Keratinocyte (primary cell): ENCODE measurements around the gene UBAC2. TPM values are rescaled to one million over a fixed set of nuclear protein-coding genes. Genes with fewer than 3 reads are reported as not detected.

Source experiments
- DNase-seq: peaks from one replicate; pipeline ENCODE4 v3.0.0-alpha.2; 2011; ENCODE audit warnings: low read depth, missing footprints, low spot score
- FAIRE-seq: peaks from 2 replicates; lab custom pipeline; 2011; peaks lifted over from hg19 to GRCh38; lab: Jason Lieb, UNC
- H2AFZ ChIP-seq: 2 replicates; pipeline ENCODE4 v1.6.0; 2012; ENCODE audit warnings: low read length, control low read depth, inconsistent platforms; ENCODE audit not compliant: control insufficient read depth
- H3K27ac ChIP-seq: 2 replicates; pipeline ENCODE4 v1.5.1; 2011; ENCODE audit warnings: low read length; ENCODE audit not compliant: control insufficient read depth, insufficient read depth
- H3K27me3 ChIP-seq: 3 replicates; pipeline ENCODE4 v1.6.0; 2011; ENCODE audit warnings: low read length; ENCODE audit not compliant: control insufficient read depth, insufficient read depth; ENCODE audit errors: extremely low read depth
- H3K36me3 ChIP-seq, 2 experiments: 2 replicates in 1 of 2; 3 replicates in 1 of 2; pipeline ENCODE4 v1.5.1; 2011; ENCODE audit warnings: low read length in 2 of 2, mild to moderate bottlenecking in 1 of 2; ENCODE audit not compliant: control insufficient read depth in 2 of 2, insufficient read depth in 2 of 2; ENCODE audit errors: extremely low read depth in 1 of 2
- H3K4me1 ChIP-seq: 3 replicates; pipeline ENCODE4 v1.5.1; 2011; ENCODE audit warnings: low read length; ENCODE audit not compliant: control insufficient read depth, insufficient read depth; ENCODE audit errors: extremely low read depth
- H3K4me2 ChIP-seq: 3 replicates; pipeline ENCODE4 v1.6.0; 2011; ENCODE audit warnings: low read depth, low read length; ENCODE audit not compliant: control insufficient read depth, insufficient read depth; ENCODE audit errors: extremely low read depth
- H3K4me3 ChIP-seq, 3 experiments: fragments of 200-600 bp in 1 of 3; sonication (generic) in 1 of 3; 2 replicates in 2 of 3; 3 replicates in 1 of 3; pipeline ENCODE4 v1.5.1; 2011 to 2016; ENCODE audit warnings: low read length in 3 of 3, mild to moderate bottlenecking in 3 of 3, control low read depth in 2 of 3, inconsistent platforms in 1 of 3, low read depth in 1 of 3, mixed read lengths in 1 of 3, mixed run types in 1 of 3, moderate library complexity in 1 of 3; ENCODE audit not compliant: control insufficient read depth in 2 of 3, insufficient read depth in 2 of 3; ENCODE audit errors: extremely low read depth in 1 of 3
- H3K79me2 ChIP-seq: 2 replicates; pipeline ENCODE4 v1.6.0; 2012; ENCODE audit warnings: low read length; ENCODE audit not compliant: control insufficient read depth, insufficient read depth
- H3K9ac ChIP-seq: 3 replicates; pipeline ENCODE4 v1.6.0; 2011; ENCODE audit warnings: low read length; ENCODE audit not compliant: control insufficient read depth, insufficient read depth; ENCODE audit errors: extremely low read depth
- H3K9me1 ChIP-seq: 3 replicates; pipeline ENCODE4 v1.6.0; 2011; ENCODE audit warnings: low read length; ENCODE audit not compliant: control insufficient read depth, insufficient read depth; ENCODE audit errors: extremely low read depth
- H3K9me3 ChIP-seq: 2 replicates; pipeline ENCODE4 v1.5.1; 2012; ENCODE audit warnings: low read depth, low read length; ENCODE audit not compliant: control insufficient read depth
- H4K20me1 ChIP-seq: 3 replicates; pipeline ENCODE4 v1.6.0; 2011; ENCODE audit warnings: low read length; ENCODE audit not compliant: control insufficient read depth, insufficient read depth; ENCODE audit errors: extremely low read depth
- EZH2 ChIP-seq: IDR thresholded peaks from one replicate; pipeline ENCODE4 v1.6.1; 2012; ENCODE audit warnings: inconsistent platforms, mild to moderate bottlenecking, low read length, moderate library complexity
- dilution Hi-C: fragments of 300-500 bp; cut with MboI; formaldehyde crosslinking; loops from one replicate; pipeline ENCODE4 v1.7.0; 2020; ENCODE audit warnings: low sequenced_read_pairs; ENCODE audit not compliant: extremely low pct_ligation_motif_present
- polyA plus RNA-seq, 5 experiments: library from polyadenylated mRNA; depleted of rRNA in 3 of 5; stranded (reverse) in 3 of 5; stranded (forward) in 1 of 5; unstranded in 1 of 5; fragments of >200 nt; gene quantifications; 1 replicate in 1 of 5; 2 replicates in 3 of 5; 3 replicates in 1 of 5; pipeline versions ENCODE4 v1.2.1 to v1.2.3, GENCODE V29; 2011 to 2012; ENCODE audit warnings: missing spikeins in 2 of 5, low read depth in 1 of 5, low replicate concordance in 1 of 5
- TF ChIP-seq, protein P1 (sequence below), 3 experiments: IDR thresholded peaks in 1 of 3; conservative IDR thresholded peaks in 1 of 3; optimal IDR thresholded peaks in 1 of 3; 2 replicates in 2 of 3; 3 replicates in 1 of 3; pipeline versions ENCODE3 to v1.5.1; 2011; ENCODE audit warnings: low read length in 3 of 3, mild to moderate bottlenecking in 3 of 3, moderate library complexity in 2 of 3, control low read depth in 1 of 3, inconsistent platforms in 1 of 3; ENCODE audit not compliant: insufficient read depth in 2 of 3; ENCODE audit errors: extremely low read depth in 1 of 3

UBAC2 gene
- polyA plus RNA-seq, 1 donor (not counting 4 experiments of a cell fraction or from before 2014, with no cell fraction given): 104 TPM

DNA sequence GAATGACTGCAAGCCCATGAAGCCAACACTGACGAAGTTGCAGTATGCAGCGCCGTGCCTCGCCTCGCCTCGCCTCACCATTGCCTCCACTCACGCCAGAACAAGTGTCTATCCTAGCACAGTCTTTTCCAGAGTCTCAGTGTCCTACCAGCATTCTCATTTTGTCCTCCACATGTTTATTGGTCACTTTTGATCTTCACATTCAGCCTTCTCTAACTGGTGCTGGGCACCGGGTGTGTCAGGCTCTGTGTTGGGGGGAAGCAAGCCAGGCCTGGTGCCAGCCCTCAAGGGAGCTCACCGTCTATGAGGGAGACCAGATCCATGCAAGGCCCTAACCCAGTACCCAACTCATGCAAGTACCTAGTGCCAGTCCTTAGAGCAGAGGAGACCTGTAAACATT is 176.3 kb downstream of the UBAC2 start:
- H2AFZ ChIP-seq: no peak overlapping the region
- dilution Hi-C loops: no loop called here
- no peak overlapping the region for H3K27ac ChIP-seq
- peaks cover 2 to 3% of the 10 kb centered on the region in 2 experiments for H3K36me3 ChIP-seq
- no peaks in the 10 kb centered on the region for H4K20me1 ChIP-seq
- H3K9me3 ChIP-seq: no peaks in the 10 kb centered on the region
- H3K9me1 ChIP-seq: no peaks in the 10 kb centered on the region
- no peak overlapping the region for H3K4me3 ChIP-seq
- H3K4me2 ChIP-seq: no peak overlapping the region
- TF ChIP-seq, protein P1, sequence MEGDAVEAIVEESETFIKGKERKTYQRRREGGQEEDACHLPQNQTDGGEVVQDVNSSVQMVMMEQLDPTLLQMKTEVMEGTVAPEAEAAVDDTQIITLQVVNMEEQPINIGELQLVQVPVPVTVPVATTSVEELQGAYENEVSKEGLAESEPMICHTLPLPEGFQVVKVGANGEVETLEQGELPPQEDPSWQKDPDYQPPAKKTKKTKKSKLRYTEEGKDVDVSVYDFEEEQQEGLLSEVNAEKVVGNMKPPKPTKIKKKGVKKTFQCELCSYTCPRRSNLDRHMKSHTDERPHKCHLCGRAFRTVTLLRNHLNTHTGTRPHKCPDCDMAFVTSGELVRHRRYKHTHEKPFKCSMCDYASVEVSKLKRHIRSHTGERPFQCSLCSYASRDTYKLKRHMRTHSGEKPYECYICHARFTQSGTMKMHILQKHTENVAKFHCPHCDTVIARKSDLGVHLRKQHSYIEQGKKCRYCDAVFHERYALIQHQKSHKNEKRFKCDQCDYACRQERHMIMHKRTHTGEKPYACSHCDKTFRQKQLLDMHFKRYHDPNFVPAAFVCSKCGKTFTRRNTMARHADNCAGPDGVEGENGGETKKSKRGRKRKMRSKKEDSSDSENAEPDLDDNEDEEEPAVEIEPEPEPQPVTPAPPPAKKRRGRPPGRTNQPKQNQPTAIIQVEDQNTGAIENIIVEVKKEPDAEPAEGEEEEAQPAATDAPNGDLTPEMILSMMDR (optimal IDR thresholded peaks at IDR 0.05 in 1 of 3, IDR thresholded peaks at IDR 0.05 in 1 of 3, conservative IDR thresholded peaks at IDR 0.05 in 1 of 3; ENCODE audit: extremely low read depth in 1 of 3, insufficient read depth in 2 of 3, low read length in 3 of 3): no peak
- TF ChIP-seq EZH2: no peak
- FAIRE-seq: no peak
- H3K4me1 ChIP-seq: no peaks in the 10 kb centered on the region
- H3K27me3 ChIP-seq: no peaks in the 10 kb centered on the region
- H3K9ac ChIP-seq: no peak overlapping the region
- no peaks in the 10 kb centered on the region for H3K79me2 ChIP-seq
- no peak for DNase-seq

DNA sequence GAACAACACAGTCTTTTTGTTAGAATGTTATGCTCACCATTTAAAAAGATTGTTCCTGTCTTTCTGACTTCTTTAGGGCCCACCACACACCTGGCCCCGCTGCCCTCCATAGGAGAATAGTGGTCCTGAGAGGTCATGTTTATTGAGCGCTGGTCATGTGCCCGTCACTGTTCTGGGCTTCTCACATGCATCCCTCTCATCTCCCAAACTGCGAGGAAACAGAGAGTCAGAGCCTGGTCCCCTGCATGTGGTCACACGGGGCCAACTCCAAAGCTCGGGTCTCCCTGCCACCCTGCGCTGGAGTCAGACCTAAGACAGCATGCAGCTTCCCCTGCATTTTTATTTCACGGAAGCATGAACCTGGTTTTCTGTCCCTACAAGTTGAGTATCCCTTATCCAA is 177.0 kb downstream of the UBAC2 start:
- TF ChIP-seq EZH2: no peak
- TF ChIP-seq, protein P1 (optimal IDR thresholded peaks at IDR 0.05 in 1 of 3, IDR thresholded peaks at IDR 0.05 in 1 of 3, conservative IDR thresholded peaks at IDR 0.05 in 1 of 3; ENCODE audit: extremely low read depth in 1 of 3, insufficient read depth in 2 of 3, low read length in 3 of 3): no peak
- peaks cover 0 to 3% of the 10 kb centered on the region in 2 experiments for H3K36me3 ChIP-seq
- no peaks in the 10 kb centered on the region for H4K20me1 ChIP-seq
- FAIRE-seq (no peak), DNase-seq (no peak)
- H3K4me1 ChIP-seq: no peaks in the 10 kb centered on the region
- no peak overlapping the region for H3K4me2 ChIP-seq
- no peaks in the 10 kb centered on the region for H3K79me2 ChIP-seq
- dilution Hi-C loops: no loop called here
- no peaks in the 10 kb centered on the region for H3K9me3 ChIP-seq
- no peak overlapping the region for H2AFZ ChIP-seq
- no peak overlapping the region for H3K9ac ChIP-seq
- H3K9me1 ChIP-seq: no peaks in the 10 kb centered on the region
- H3K27me3 ChIP-seq: no peaks in the 10 kb centered on the region
- H3K27ac ChIP-seq: no peak overlapping the region
- no peak overlapping the region for H3K4me3 ChIP-seq
